ENCODE measurements around the gene TSPAN19. TPM values are rescaled to one million over a fixed set of nuclear protein-coding genes. Genes with fewer than 3 reads are reported as not detected.

The TSPAN19 gene
- total RNA-seq, 1 experiment from 2014 or later: not detected

DNA sequence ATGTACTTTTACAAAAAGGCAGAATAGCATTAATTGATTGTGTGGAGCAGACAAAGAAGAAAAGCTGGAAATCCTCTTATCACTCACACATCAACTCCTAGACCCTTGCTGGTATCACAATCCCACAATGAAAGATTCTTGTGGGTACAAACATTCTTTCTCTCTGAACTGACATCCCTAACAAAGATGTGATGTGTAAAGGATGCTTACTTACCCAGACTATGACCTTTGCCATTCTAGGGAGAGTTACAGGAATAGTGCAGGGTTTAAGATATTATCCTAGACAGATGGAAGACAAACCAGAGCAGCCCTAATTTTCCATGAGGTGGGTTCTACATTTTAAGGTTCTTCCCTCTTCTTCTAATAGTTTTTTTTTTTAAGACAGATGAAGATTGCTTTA lies 63.1 kb downstream of the TSPAN19 start:
- Histone ChIP-seq H2AFZ (no peak overlapping the region), H3K4me1 (replicated peaks; ENCODE audit: insufficient read depth) (no peaks in the 10 kb centered on the region), H3K79me2 (ENCODE audit: low read depth) (no peaks in the 10 kb centered on the region), H3K9me2 (ENCODE audit: insufficient read depth) (no peaks in the 10 kb centered on the region), H3F3A (ENCODE audit: insufficient read depth, low read depth) (no peaks in the 10 kb centered on the region), H3K36me3 (ENCODE audit: low read depth) (no peaks in the 10 kb centered on the region), H3K27ac (no peak overlapping the region), H3K27me3 (ENCODE audit: insufficient read depth, low read depth) (no peaks in the 10 kb centered on the region), H3K4me2 (no peak overlapping the region), H3K9me3 (ENCODE audit: insufficient read depth, low read depth) (no peaks in the 10 kb centered on the region), H4K20me1 (ENCODE audit: insufficient read depth) (no peaks in the 10 kb centered on the region), H3K4me3 (no peak overlapping the region)
- TF ChIP-seq, protein P1, sequence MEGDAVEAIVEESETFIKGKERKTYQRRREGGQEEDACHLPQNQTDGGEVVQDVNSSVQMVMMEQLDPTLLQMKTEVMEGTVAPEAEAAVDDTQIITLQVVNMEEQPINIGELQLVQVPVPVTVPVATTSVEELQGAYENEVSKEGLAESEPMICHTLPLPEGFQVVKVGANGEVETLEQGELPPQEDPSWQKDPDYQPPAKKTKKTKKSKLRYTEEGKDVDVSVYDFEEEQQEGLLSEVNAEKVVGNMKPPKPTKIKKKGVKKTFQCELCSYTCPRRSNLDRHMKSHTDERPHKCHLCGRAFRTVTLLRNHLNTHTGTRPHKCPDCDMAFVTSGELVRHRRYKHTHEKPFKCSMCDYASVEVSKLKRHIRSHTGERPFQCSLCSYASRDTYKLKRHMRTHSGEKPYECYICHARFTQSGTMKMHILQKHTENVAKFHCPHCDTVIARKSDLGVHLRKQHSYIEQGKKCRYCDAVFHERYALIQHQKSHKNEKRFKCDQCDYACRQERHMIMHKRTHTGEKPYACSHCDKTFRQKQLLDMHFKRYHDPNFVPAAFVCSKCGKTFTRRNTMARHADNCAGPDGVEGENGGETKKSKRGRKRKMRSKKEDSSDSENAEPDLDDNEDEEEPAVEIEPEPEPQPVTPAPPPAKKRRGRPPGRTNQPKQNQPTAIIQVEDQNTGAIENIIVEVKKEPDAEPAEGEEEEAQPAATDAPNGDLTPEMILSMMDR (conservative IDR thresholded peaks at IDR 0.05): no peak
- no peak for TF ChIP-seq EZH2 (IDR thresholded peaks at IDR 0.05; ENCODE audit: low read depth)
- no TSS peak for BruUV-seq (replicated peaks)
- POLR2A ChIA-PET (ENCODE audit: unreplicated experiment): no interaction called here
- CTCF ChIA-PET: no interaction called here
- intact Hi-C loops (cut with micrococcal nuclease; ENCODE audit: unreplicated experiment): no loop called here
- DNase-seq: no peak

DNA sequence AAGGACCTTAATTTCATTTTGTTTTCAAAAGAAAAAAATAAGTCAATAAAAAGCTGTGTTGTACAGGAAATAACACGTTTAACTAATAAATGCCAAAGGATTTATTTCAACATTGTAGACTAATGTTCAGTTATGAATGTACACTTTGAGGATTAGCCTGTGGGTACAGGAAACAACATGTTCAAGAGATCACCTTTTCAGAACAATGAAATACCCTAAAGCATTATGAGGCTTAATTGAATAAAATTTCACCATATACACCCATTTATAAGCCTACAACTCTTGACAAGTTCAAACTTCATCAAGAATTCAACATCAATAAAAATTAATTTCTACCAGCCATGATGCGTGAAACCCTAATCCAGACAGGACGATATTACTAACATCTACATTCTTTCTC lies 66.9 kb downstream of the TSPAN19 start:
- H3K4me2 ChIP-seq: no peak overlapping the region
- no peak for TF ChIP-seq EZH2 (IDR thresholded peaks at IDR 0.05; ENCODE audit: low read depth)
- TF ChIP-seq, protein P1 (conservative IDR thresholded peaks at IDR 0.05): no peak
- no peaks in the 10 kb centered on the region for H4K20me1 ChIP-seq (ENCODE audit: insufficient read depth)
- H3F3A ChIP-seq (ENCODE audit: insufficient read depth, low read depth): no peaks in the 10 kb centered on the region
- ChIA-PET POLR2A (ENCODE audit: unreplicated experiment) (no interaction called here), CTCF (interaction anchor here (0.6 kb wide), 1 partner anchor 1601 kb away, joined by 4 read pairs; no protein-coding TSS in a partner anchor)
- intact Hi-C loops (cut with micrococcal nuclease; ENCODE audit: unreplicated experiment): no loop called here
- H3K79me2 ChIP-seq (ENCODE audit: low read depth): no peaks in the 10 kb centered on the region
- H3K36me3 ChIP-seq (ENCODE audit: low read depth): no peaks in the 10 kb centered on the region
- BruUV-seq (replicated peaks): no TSS peak
- DNase-seq: no peak
- no peak overlapping the region for H3K4me3 ChIP-seq
- H3K4me1 ChIP-seq (replicated peaks; ENCODE audit: insufficient read depth): no peaks in the 10 kb centered on the region
- H3K9me3 ChIP-seq (ENCODE audit: insufficient read depth, low read depth): no peaks in the 10 kb centered on the region
- H3K9me2 ChIP-seq (ENCODE audit: insufficient read depth): no peaks in the 10 kb centered on the region
- H3K27me3 ChIP-seq (ENCODE audit: insufficient read depth, low read depth): no peaks in the 10 kb centered on the region
- H2AFZ ChIP-seq: no peak overlapping the region
- H3K27ac ChIP-seq: no peak overlapping the region

Other genes starting within 250 kb of the TSPAN19 start
- gene SLC6A15, start 123.5 kb downstream of the TSPAN19 start, total RNA-seq (2021): not detected in 2 replicates
- gene LRRIQ1, start 74 bp upstream of the TSPAN19 start, total RNA-seq (2021): 4.2 and 5.2 TPM in 2 replicates
- gene ALX1, start 243.9 kb upstream of the TSPAN19 start, total RNA-seq (2021): not detected in 2 replicates

Measured in PC-9 (cell line).